K562 (cell line): ENCODE results near the gene CUX1. TPM values are rescaled to one million over a fixed set of nuclear protein-coding genes. Genes with fewer than 3 reads are reported as not detected.

Source experiments
- ATAC-seq: fragments of 200-7000 bp; cut with Tn5 transposase; 3 replicates; pipeline ENCODE4 v1.9.1; 2020; ENCODE audit warnings: moderate library complexity
- BruUV-seq: library from RNA; stranded (reverse); fragments of 400-500 nt; replicated peaks from 2 replicates; lab custom pipeline; 2021; lab: Mats Ljungman, UMichigan
- CTCF ChIA-PET: fragments of 300-600 bp; formaldehyde crosslinking; extraction: SDS; loops from one replicate; lab custom pipeline; 2021; ENCODE audit warnings: low intra/inter-chr PET ratio; lab: Yijun Ruan, JAX
- POLR2A ChIA-PET: fragments of 300-600, 350-650 bp; sonication (Branson Sonifier 250); formaldehyde crosslinking; extraction: SDS; loops from one replicate; lab custom pipeline; 2021; ENCODE audit warnings: antibody characterized with exemption, inconsistent platforms; lab: Yijun Ruan, JAX
- DNase-seq, 4 experiments: peaks; one replicate each; pipeline versions ENCODE4 v3.0.0 to v3.0.0-alpha.2; 2011 to 2018; ENCODE audit warnings: low spot score in 3 of 4, mixed read lengths in 3 of 4; ENCODE audit errors: extremely low read depth in 1 of 4
- FAIRE-seq: peaks from 2 replicates; lab custom pipeline; 2011; peaks lifted over from hg19 to GRCh38; lab: Jason Lieb, UNC
- H2AFZ ChIP-seq: 2 replicates; pipeline ENCODE4 v1.6.0; 2011; ENCODE audit warnings: low read depth, low read length, control low read depth, inconsistent platforms
- H3K27ac ChIP-seq: fragments of 200-600 bp; 3 replicates; pipeline ENCODE4 v1.8.0; 2011; ENCODE audit warnings: low read depth, mild to moderate bottlenecking, control low read depth, inconsistent platforms, low read length, moderate library complexity, mixed read lengths; ENCODE audit errors: extremely low read depth
- H3K27me3 ChIP-seq, 2 experiments: fragments of 300-600 bp in 1 of 2; 2 replicates in 1 of 2; 3 replicates in 1 of 2; pipeline versions ENCODE4 v1.6.0 to v1.8.0; 2011; ENCODE audit warnings: inconsistent platforms in 2 of 2, low read length in 2 of 2, mild to moderate bottlenecking in 1 of 2, mixed read lengths in 1 of 2, moderate library complexity in 1 of 2; ENCODE audit not compliant: control insufficient read depth in 2 of 2, insufficient read depth in 2 of 2
- H3K36me3 ChIP-seq: fragments of 300-600 bp; 3 replicates; pipeline ENCODE4 v1.8.0; 2011; ENCODE audit warnings: mild to moderate bottlenecking, low read length, inconsistent platforms; ENCODE audit not compliant: control insufficient read depth, insufficient read depth
- H3K4me1 ChIP-seq, 2 experiments: fragments of 200-600 bp in 1 of 2; replicated peaks in 1 of 2; 2 replicates in 1 of 2; 3 replicates in 1 of 2; pipeline versions ENCODE4 v1.5.1 to v1.8.0; 2011; ENCODE audit warnings: inconsistent platforms in 2 of 2, low read length in 2 of 2, mild to moderate bottlenecking in 1 of 2, mixed read lengths in 1 of 2, moderate library complexity in 1 of 2; ENCODE audit not compliant: control insufficient read depth in 2 of 2, insufficient read depth in 2 of 2
- H3K4me2 ChIP-seq: 2 replicates; pipeline ENCODE4 v1.6.1; 2011; ENCODE audit warnings: low read length, control low read depth, inconsistent platforms, mixed read lengths; ENCODE audit not compliant: insufficient read depth
- H3K4me3 ChIP-seq: fragments of 200-600 bp; sonication (generic), shearing (Covaris generic); 2 replicates; pipeline ENCODE4 v1.5.1; 2016; ENCODE audit warnings: control low read depth, inconsistent platforms
- H3K79me2 ChIP-seq: fragments of 200-600 bp; 3 replicates; pipeline ENCODE4 v1.8.0; 2011; ENCODE audit warnings: low read length, inconsistent platforms; ENCODE audit not compliant: control insufficient read depth, insufficient read depth
- H3K9ac ChIP-seq, 2 experiments: 2 replicates each; pipeline versions ENCODE4 v1.6.0 to v1.6.1; 2011; ENCODE audit warnings: low read depth in 2 of 2, low read length in 2 of 2, control low read depth in 1 of 2, inconsistent platforms in 1 of 2, mild to moderate bottlenecking in 1 of 2, mixed read lengths in 1 of 2; ENCODE audit not compliant: insufficient read depth in 1 of 2
- H3K9me1 ChIP-seq: one replicate; pipeline ENCODE4 v1.6.0; 2011; ENCODE audit warnings: inconsistent platforms, mild to moderate bottlenecking, low read length, moderate library complexity; ENCODE audit not compliant: control insufficient read depth, insufficient read depth
- H3K9me3 ChIP-seq: replicated peaks from 2 replicates; pipeline ENCODE4 v1.5.1; 2011; ENCODE audit warnings: low read depth, low read length, inconsistent platforms; ENCODE audit not compliant: control insufficient read depth, insufficient read depth
- H4K20me1 ChIP-seq: replicated peaks from 2 replicates; pipeline ENCODE4 v1.6.1; 2011; ENCODE audit warnings: low read length, inconsistent platforms, mixed read lengths; ENCODE audit not compliant: control insufficient read depth, insufficient read depth
- POLR2G ChIP-seq: fragments of 200-400 bp; formaldehyde crosslinking; IDR thresholded peaks from 2 replicates; pipeline ENCODE4 v1.6.1; 2017; ENCODE audit warnings: low read depth, mild to moderate bottlenecking, antibody characterized with exemption, low read length, moderate library complexity
- RBM22 ChIP-seq: fragments of 200-400 bp; formaldehyde crosslinking; IDR thresholded peaks from 2 replicates; pipeline ENCODE4 v1.6.1; 2018; ENCODE audit warnings: low read length, low read depth; ENCODE audit not compliant: poor library complexity, severe bottlenecking
- SP2 ChIP-seq: IDR thresholded peaks from 2 replicates; pipeline ENCODE4 v1.6.1; 2011; ENCODE audit warnings: mild to moderate bottlenecking, low read depth, low read length, moderate library complexity; ENCODE audit not compliant: poor library complexity, severe bottlenecking; ENCODE audit errors: extremely low read depth
- ZNF143 ChIP-seq: sonication (generic); formaldehyde crosslinking; IDR thresholded peaks from 2 replicates; pipeline ENCODE4 v1.9.0; 2022; ENCODE audit warnings: mild to moderate bottlenecking, missing genetic modification reagents
- WGBS: fragments of 100-300 bp; shearing (Covaris generic); methylation state at CpG from one replicate; pipeline ENCODE4 v1.1.6; 2016; ENCODE audit warnings: low coverage, mixed read lengths; ENCODE audit not compliant: insufficient coverage; ENCODE audit errors: missing lambda C conversion rate; 5-methylcytosine and 5-hydroxymethylcytosine counted together
- in situ Hi-C: fragments of 300-500 bp; cut with MboI; formaldehyde crosslinking; loops from 4 replicates; pipeline ENCODE4 v1.15.0; 2018; ENCODE audit warnings: inconsistent platforms, mixed read lengths
- intact Hi-C: fragments of 100-400 bp; cut with micrococcal nuclease; formaldehyde crosslinking; loops from 2 replicates; pipeline ENCODE4 v1.14.2; 2022
- polyA plus RNA-seq, 8 experiments: library from polyadenylated mRNA; depleted of rRNA in 4 of 8; stranded (reverse) in 5 of 8; unstranded in 3 of 8; fragments of >200 nt; fragmentation: Nextera tagmentation in 2 of 8; fragmentation: Illumina TruSeq in 1 of 8; extraction: Ambion mirVana in 2 of 8; extraction: Trizol in 1 of 8; gene quantifications; 2 replicates each; pipeline versions ENCODE4 v1.2.1 to v1.2.3, GENCODE V29; 2011 to 2014; ENCODE audit warnings: inconsistent platforms in 1 of 8, missing spikeins in 1 of 8
- total RNA-seq, 7 experiments: library from RNA; depleted of rRNA in 6 of 7; stranded (reverse); fragments of >200 nt in 6 of 7; fragmentation: Illumina TruSeq in 2 of 7; extraction: Trizol in 2 of 7; gene quantifications; 2 replicates each; pipeline versions ENCODE4 v1.2.1 to v1.2.3, GENCODE V29; 2011 to 2021; ENCODE audit warnings: low replicate concordance in 1 of 7
- TF ChIP-seq, protein P1 (sequence below): fragments of 250-450 bp; sonication (Bioruptor Pico); IDR thresholded peaks from 2 replicates; pipeline ENCODE4 v1.5.0; 2021

The CUX1 gene
- total and polyA plus RNA-seq, 9 of the 15 experiments (the other 6 are each of a cell fraction or from before 2014, with no cell fraction given) = 3.6 to 55.3 (median 25.2) TPM

DNA sequence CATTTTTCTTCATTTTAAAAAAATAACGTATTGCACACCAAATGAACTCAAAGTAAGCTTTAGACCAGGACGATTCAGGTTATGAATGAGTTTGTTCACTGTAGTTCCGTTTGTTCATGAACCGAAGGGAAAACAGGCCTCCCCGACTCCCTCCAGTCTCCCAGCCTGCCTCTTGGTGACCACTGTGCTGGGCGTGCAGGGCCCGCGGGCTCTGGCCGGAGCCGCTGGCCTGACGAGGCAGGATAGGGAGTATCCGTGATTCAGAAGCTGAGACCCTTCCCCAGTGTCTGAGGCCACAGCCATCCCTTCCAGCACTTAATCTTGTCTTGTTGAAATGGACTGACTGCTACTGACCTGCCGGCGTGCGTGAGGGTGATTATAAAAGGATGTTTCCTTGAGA, 438.5 kb downstream of the CUX1 start:
- H3K36me3 ChIP-seq = no peaks in the 10 kb centered on the region
- H4K20me1 ChIP-seq = peaks cover 5% of the 10 kb centered on the region; the same call in 1 of the 2 replicates
- no peak overlapping the region for H3K27ac ChIP-seq
- H3K9me3 ChIP-seq = no peaks in the 10 kb centered on the region
- ChIA-PET POLR2A (interaction anchor here (1.2 kb wide), 1 partner anchor 25 kb away, joined by 4 read pairs; no protein-coding TSS in a partner anchor), CTCF (no interaction called here)
- H2AFZ ChIP-seq = no peak overlapping the region
- WGBS = 68% methylated on average over 15 of the region's 15 CpGs
- no peak overlapping the region for H3K4me2 ChIP-seq
- no peak overlapping the region for H3K9ac ChIP-seq
- intact Hi-C loops (no loop called here), in situ Hi-C loops (no loop called here)
- no TSS peak for BruUV-seq
- FAIRE-seq (no peak), DNase-seq (no peak), ATAC-seq (no peak)
- no peaks in the 10 kb centered on the region for H3K9me1 ChIP-seq
- H3K4me3 ChIP-seq = no peak overlapping the region
- no peaks in the 10 kb centered on the region for H3K27me3 ChIP-seq
- H3K4me1 ChIP-seq = peaks cover 18 to 24% of the 10 kb centered on the region in 2 experiments
- no peaks in the 10 kb centered on the region for H3K79me2 ChIP-seq
- no peak for TF ChIP-seq SP2
- TF ChIP-seq ZNF143 (CRISPR knock-in tag) = no peak
- TF ChIP-seq, protein P1, sequence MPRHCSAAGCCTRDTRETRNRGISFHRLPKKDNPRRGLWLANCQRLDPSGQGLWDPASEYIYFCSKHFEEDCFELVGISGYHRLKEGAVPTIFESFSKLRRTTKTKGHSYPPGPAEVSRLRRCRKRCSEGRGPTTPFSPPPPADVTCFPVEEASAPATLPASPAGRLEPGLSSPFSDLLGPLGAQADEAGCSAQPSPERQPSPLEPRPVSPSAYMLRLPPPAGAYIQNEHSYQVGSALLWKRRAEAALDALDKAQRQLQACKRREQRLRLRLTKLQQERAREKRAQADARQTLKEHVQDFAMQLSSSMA = no peak
- peak; percentile 58 for TF ChIP-seq POLR2G
- TF ChIP-seq RBM22 = peak; percentile 73
